Smooth muscle cell (in vitro differentiated cells): ENCODE data around the gene IL11. TPM values are rescaled to one million over a fixed set of nuclear protein-coding genes. Genes with fewer than 3 reads are reported as not detected.

ENCODE experiments used
- DNase-seq: peaks from one replicate; lab custom pipeline; 2025; ENCODE audit not compliant: unreplicated experiment; lab: John Stamatoyannopoulos, UW
- H2AFZ ChIP-seq: fragments of 200-600 bp; sonication (generic); 2 replicates; pipeline ENCODE4 v1.6.0; 2016; ENCODE audit warnings: antibody characterized with exemption, low read depth, mild to moderate bottlenecking
- H3F3A ChIP-seq: fragments of 200-600 bp; sonication (generic); 2 replicates; pipeline ENCODE4 v1.6.0; 2017; ENCODE audit warnings: antibody characterized with exemption, low read depth
- H3K27ac ChIP-seq: fragments of 200-600 bp; sonication (generic); 2 replicates; pipeline ENCODE4 v1.5.1; 2016; ENCODE audit warnings: low read depth, mild to moderate bottlenecking
- H3K27me3 ChIP-seq: fragments of 200-600 bp; sonication (generic); 2 replicates; pipeline ENCODE4 v1.6.1; 2016; ENCODE audit warnings: low read depth, mild to moderate bottlenecking
- H3K36me3 ChIP-seq: fragments of 200-600 bp; sonication (generic); 2 replicates; pipeline ENCODE4 v1.5.1; 2016; ENCODE audit warnings: low read depth
- H3K4me1 ChIP-seq: fragments of 200-600 bp; sonication (generic); 2 replicates; pipeline ENCODE4 v1.5.1; 2016; ENCODE audit warnings: low read depth
- H3K4me2 ChIP-seq: fragments of 200-600 bp; sonication (generic); 2 replicates; pipeline ENCODE4 v1.6.0; 2016; ENCODE audit warnings: mild to moderate bottlenecking
- H3K4me3 ChIP-seq: fragments of 200-600 bp; sonication (generic); 2 replicates; pipeline ENCODE4 v1.5.1; 2016; ENCODE audit warnings: mild to moderate bottlenecking
- H3K79me2 ChIP-seq: fragments of 200-600 bp; sonication (generic); 2 replicates; pipeline ENCODE4 v1.6.0; 2016; ENCODE audit warnings: low read depth, mild to moderate bottlenecking
- H3K9ac ChIP-seq: fragments of 200-600 bp; sonication (generic); 2 replicates; pipeline ENCODE4 v1.6.0; 2016; ENCODE audit warnings: low read depth
- H3K9me3 ChIP-seq: fragments of 200-600 bp; sonication (generic); replicated peaks from 2 replicates; pipeline ENCODE4 v1.5.1; 2016; ENCODE audit warnings: low read depth
- H4K20me1 ChIP-seq: fragments of 200-600 bp; sonication (generic); 2 replicates; pipeline ENCODE4 v1.6.0; 2016; ENCODE audit warnings: low read depth
- CTCF ChIP-seq: fragments of 200-600 bp; sonication (generic); IDR thresholded peaks from 2 replicates; pipeline ENCODE4 v1.5.1; 2017; ENCODE audit warnings: borderline replicate concordance, mild to moderate bottlenecking, antibody characterized with exemption; ENCODE audit not compliant: insufficient read depth, poor library complexity, severe bottlenecking
- whole genome bisulfite sequencing: methylation state at CpG from one replicate; pipeline ENCODE4 v1.1.7; 2016; ENCODE audit warnings: low lambda C conversion rate; 5-methylcytosine and 5-hydroxymethylcytosine counted together
- polyA plus RNA-seq: library from polyadenylated mRNA; unstranded; fragments of >200 nt; fragmentation: Nextera tagmentation; extraction: Ambion mirVana; gene quantifications from 2 replicates; pipeline ENCODE4 v1.2.1, GENCODE V29; 2016
- total RNA-seq: library from RNA; depleted of rRNA; stranded (reverse); fragments of >200 nt; gene quantifications from 2 replicates; pipeline ENCODE4 v1.2.3, GENCODE V29; 2014

IL11 gene
- total and polyA plus RNA-seq, 2 experiments from 2014 or later: 40.1 to 66.4 TPM

DNA sequence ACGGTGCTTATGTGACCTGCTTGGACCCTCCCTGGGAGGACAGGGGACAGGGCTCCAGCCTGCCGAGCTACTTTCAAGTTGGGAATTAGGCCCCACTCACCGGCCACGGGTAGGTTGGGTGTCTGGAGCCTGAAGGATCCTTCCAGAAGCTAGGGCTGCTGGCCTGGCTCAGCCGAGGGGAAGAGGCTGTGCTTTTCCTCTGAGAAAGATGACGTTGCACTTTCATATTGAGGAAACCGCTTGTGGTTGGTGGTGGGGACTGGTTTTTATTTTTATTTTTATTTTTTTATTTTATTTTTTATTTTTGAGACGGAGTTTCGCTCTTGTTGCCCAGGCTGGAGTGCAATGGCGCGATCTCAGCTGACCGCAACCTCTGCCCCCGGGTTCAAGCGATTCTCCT lies 45.1 kb downstream of the IL11 start, which contains the start of gene TMEM150B:
TMEM150B (minus strand) TSS at position 170 of the 400 bp plus-strand sequence. CDS start 4,305 bp downstream, outside the sequence.
- no peak within 1 kb of the TSS for H3K27ac ChIP-seq
- no peaks in the 10 kb centered on the region for H3K79me2 ChIP-seq
- no peaks in the 10 kb centered on the region for H3K9me3 ChIP-seq
- no peaks in the 10 kb centered on the region for H4K20me1 ChIP-seq
- no peaks in the 10 kb centered on the region for H3K36me3 ChIP-seq
- TF ChIP-seq CTCF: no peak
- 94% methylated on average over 14 of the region's 14 CpGs for WGBS
- DNase-seq: no peak
- no peak within 1 kb of the TSS for H2AFZ ChIP-seq
- H3K27me3 ChIP-seq: no peaks in the 10 kb centered on the region
- no peaks in the 10 kb centered on the region for H3F3A ChIP-seq
- H3K4me2 ChIP-seq: no peak within 1 kb of the TSS
- H3K4me3 ChIP-seq: no peak within 1 kb of the TSS
- no peak within 1 kb of the TSS for H3K9ac ChIP-seq
- H3K4me1 ChIP-seq: no peaks in the 10 kb centered on the region

DNA sequence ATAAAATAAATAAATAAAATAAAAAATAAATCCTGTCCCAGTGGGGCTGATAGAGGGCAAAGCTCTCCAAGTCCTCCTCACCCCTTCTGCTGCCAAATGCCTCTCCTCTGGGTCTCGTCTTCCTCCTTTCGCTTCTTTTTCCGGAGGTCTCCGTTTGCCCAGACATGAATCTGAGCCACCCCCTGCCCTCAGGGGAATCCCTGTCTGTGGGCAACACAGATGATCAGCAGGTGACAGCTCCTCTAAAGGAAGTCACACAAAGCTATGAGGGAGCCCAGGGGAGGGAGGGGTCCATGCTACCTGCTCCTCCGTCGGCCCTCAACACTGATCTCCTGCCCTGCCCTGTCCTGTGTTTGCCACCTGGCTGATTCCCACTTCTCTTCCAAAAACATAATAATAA lies 45.6 kb downstream of the IL11 start:
- no peaks in the 10 kb centered on the region for H3F3A ChIP-seq
- no peak overlapping the region for H3K4me3 ChIP-seq
- no peaks in the 10 kb centered on the region for H3K27me3 ChIP-seq
- 85% methylated on average over 6 of the region's 6 CpGs for WGBS
- no peaks in the 10 kb centered on the region for H4K20me1 ChIP-seq
- H2AFZ ChIP-seq: no peak overlapping the region
- H3K79me2 ChIP-seq: no peaks in the 10 kb centered on the region
- DNase-seq: no peak
- H3K4me2 ChIP-seq: no peak overlapping the region
- no peaks in the 10 kb centered on the region for H3K4me1 ChIP-seq
- H3K9ac ChIP-seq: no peak overlapping the region
- TF ChIP-seq CTCF: no peak
- H3K36me3 ChIP-seq: no peaks in the 10 kb centered on the region
- no peaks in the 10 kb centered on the region for H3K9me3 ChIP-seq
- H3K27ac ChIP-seq: no peak overlapping the region

DNA sequence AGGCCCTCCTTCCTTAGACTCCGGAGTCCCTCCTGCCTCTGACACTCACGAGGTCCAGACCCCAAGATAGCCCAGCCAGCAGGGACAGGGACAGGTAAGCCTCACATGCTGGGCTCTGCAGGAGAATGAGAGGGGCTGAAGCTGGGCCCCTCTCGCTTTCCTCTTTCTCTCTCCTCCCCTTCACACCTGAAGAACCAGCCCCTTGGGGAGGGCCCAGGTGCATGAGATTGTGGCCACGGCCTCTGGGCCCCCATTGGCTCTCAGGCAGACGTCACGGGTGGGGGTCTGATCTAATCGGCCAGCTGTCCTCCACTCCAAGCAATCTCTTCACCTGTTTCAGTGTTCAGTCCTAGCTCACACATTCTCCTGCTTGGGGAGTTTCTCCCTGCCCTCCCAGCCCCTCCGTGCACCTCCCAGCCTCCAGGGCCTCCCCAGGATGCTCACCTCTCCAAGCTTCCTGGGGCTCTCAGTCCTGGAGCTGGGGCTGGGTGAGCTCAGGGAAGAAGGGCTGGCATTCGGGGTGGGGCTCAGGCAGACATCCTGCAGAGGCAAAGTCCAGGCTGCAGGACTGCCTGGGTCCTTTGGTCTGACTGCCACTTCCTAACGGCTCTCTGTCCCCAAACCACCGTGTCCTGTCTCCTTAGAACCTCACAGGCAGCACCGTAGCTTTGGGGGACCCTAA lies 47.9 kb downstream of the IL11 start:
- Histone ChIP-seq H3K9me3 (no peaks in the 10 kb centered on the region), H3K27ac (no peak overlapping the region), H4K20me1 (no peaks in the 10 kb centered on the region), H2AFZ (no peak overlapping the region), H3K4me1 (no peaks in the 10 kb centered on the region), H3K79me2 (no peaks in the 10 kb centered on the region), H3K27me3 (no peaks in the 10 kb centered on the region), H3K4me2 (no peak overlapping the region), H3F3A (no peaks in the 10 kb centered on the region), H3K4me3 (no peak overlapping the region), H3K36me3 (no peaks in the 10 kb centered on the region), H3K9ac (no peak overlapping the region)
- TF ChIP-seq CTCF: no peak
- DNase-seq: no peak
- WGBS: 87% methylated on average over 10 of the region's 12 CpGs
